ENCODE results near the gene GYG1. TPM values are rescaled to one million over a fixed set of nuclear protein-coding genes. Genes with fewer than 3 reads are reported as not detected.

The GYG1 gene
- total RNA-seq, 1 donor from 2014 or later = 20.2 TPM

DNA sequence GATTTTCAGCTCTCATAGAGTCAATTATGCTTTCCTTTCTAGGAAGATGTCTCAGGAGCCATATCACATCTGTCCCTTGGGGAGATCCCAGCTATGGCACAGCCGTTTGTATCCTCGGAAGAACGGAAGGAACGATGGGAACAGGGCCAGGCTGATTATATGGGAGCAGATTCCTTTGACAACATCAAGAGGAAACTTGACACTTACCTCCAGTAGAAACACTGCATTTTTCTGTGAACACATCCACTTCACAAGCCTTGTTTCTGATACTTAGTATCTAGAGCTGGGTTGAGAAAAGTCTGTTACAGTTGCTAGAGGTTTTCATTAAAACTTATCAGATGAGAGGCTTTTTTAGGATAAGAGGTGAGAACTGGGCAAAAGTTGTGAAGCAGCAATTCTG lies 35.4 kb downstream of the GYG1 start:
- no peaks in the 10 kb centered on the region for H3K4me1 Mint-ChIP-seq
- peaks cover 4% of the 10 kb centered on the region for H3K9me3 Mint-ChIP-seq
- no peak overlapping the region for H3K27ac Mint-ChIP-seq
- DNase-seq (no peak), ATAC-seq (ENCODE audit: low read depth) (no peak)
- no peaks in the 10 kb centered on the region for H3K27me3 Mint-ChIP-seq
- no peak overlapping the region for H3K4me3 Mint-ChIP-seq
- ChIA-PET POLR2A (no interaction called here), CTCF (no interaction called here)
- TF ChIP-seq, protein P1, sequence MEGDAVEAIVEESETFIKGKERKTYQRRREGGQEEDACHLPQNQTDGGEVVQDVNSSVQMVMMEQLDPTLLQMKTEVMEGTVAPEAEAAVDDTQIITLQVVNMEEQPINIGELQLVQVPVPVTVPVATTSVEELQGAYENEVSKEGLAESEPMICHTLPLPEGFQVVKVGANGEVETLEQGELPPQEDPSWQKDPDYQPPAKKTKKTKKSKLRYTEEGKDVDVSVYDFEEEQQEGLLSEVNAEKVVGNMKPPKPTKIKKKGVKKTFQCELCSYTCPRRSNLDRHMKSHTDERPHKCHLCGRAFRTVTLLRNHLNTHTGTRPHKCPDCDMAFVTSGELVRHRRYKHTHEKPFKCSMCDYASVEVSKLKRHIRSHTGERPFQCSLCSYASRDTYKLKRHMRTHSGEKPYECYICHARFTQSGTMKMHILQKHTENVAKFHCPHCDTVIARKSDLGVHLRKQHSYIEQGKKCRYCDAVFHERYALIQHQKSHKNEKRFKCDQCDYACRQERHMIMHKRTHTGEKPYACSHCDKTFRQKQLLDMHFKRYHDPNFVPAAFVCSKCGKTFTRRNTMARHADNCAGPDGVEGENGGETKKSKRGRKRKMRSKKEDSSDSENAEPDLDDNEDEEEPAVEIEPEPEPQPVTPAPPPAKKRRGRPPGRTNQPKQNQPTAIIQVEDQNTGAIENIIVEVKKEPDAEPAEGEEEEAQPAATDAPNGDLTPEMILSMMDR (IDR thresholded peaks at IDR 0.05) = no peak
- peaks cover 70% of the 10 kb centered on the region for H3K36me3 Mint-ChIP-seq (ENCODE audit: low read depth)
- intact Hi-C loops (cut with micrococcal nuclease) = no loop called here

DNA sequence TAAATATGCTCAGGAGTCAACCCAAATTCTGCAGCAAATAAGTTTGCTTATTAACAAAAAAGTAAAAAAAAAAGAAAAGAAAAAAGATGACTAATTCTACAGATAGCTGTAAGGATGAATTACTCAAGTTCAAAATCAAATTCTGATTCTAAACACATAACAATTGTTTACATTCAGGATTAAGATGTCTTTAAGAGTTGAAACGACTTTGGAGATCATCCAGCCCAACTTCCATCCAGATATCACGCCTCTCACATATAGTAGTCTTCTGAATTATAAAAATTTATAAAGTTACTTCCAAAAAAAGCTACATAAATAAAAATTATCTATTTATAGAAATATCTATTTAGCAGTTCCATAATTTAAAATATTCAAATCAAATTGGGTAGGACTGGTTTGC lies 39.8 kb downstream of the GYG1 start:
- Mint-ChIP-seq H3K9me3 (no peaks in the 10 kb centered on the region), H3K4me3 (no peak overlapping the region), H3K4me1 (no peaks in the 10 kb centered on the region), H3K27ac (no peak overlapping the region), H3K36me3 (ENCODE audit: low read depth) (peaks cover 52% of the 10 kb centered on the region), H3K27me3 (no peaks in the 10 kb centered on the region)
- TF ChIP-seq, protein P1 (IDR thresholded peaks at IDR 0.05) = no peak
- DNase-seq = no peak
- ChIA-PET POLR2A (no interaction called here), CTCF (no interaction called here)
- ATAC-seq (ENCODE audit: low read depth) = no peak
- intact Hi-C loops (cut with micrococcal nuclease) = no loop called here

DNA sequence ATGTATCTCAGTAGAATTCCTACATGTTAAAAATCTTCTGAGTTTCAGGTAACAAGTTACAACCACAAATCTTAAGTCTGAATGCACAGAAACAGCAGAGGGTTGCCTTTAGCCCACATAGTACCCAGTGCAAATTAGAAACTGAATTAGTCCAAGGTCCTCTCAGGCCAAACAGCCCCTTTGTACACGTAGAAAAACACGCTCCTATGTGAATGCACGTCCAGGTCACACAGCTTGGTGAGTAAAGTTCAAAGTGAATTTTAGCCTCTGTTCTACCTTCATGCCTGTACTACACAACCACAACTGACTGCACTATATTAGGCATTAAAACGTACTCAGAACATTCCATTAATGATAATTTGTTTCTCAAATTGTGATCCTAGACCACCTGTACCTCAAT lies 46.3 kb downstream of the GYG1 start:
- H3K4me1 Mint-ChIP-seq = peaks cover under 1% of the 10 kb centered on the region
- intact Hi-C loops (cut with micrococcal nuclease) = no loop called here
- TF ChIP-seq, protein P1 (IDR thresholded peaks at IDR 0.05) = no peak
- H3K9me3 Mint-ChIP-seq = no peaks in the 10 kb centered on the region
- H3K4me3 Mint-ChIP-seq = no peak overlapping the region
- ChIA-PET CTCF (no interaction called here), POLR2A (no interaction called here)
- no peaks in the 10 kb centered on the region for H3K27me3 Mint-ChIP-seq
- peaks cover 41% of the 10 kb centered on the region for H3K36me3 Mint-ChIP-seq (ENCODE audit: low read depth)
- DNase-seq = no peak
- H3K27ac Mint-ChIP-seq = no peak overlapping the region
- ATAC-seq (ENCODE audit: low read depth) = no peak

DNA sequence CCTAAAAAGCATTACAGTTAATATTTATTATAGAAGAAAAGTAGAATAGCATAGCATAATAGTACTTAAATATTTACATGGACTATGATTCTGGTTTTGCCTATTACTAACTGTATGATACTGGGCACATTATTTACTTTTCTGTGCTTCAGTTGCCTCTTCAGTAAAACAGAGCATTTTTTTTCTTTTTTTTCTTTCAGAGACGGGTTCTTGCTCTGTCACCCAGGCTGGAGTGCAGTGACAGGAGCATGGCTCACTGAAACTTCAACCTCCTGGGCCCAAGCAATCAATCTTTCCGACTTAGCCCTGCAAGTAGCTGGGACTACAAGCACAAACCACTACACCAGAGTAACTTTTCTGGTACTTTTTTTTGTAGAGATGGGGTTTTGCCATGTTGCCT lies 47.0 kb downstream of the GYG1 start:
- intact Hi-C loops (cut with micrococcal nuclease) = no loop called here
- Mint-ChIP-seq H3K9me3 (no peaks in the 10 kb centered on the region), H3K4me3 (no peak overlapping the region), H3K4me1 (peaks cover 6% of the 10 kb centered on the region), H3K36me3 (ENCODE audit: low read depth) (peaks cover 46% of the 10 kb centered on the region), H3K27ac (no peak overlapping the region), H3K27me3 (no peaks in the 10 kb centered on the region)
- TF ChIP-seq, protein P1 (IDR thresholded peaks at IDR 0.05) = no peak
- ChIA-PET CTCF (no interaction called here), POLR2A (no interaction called here)
- no peak for ATAC-seq (ENCODE audit: low read depth)
- no peak for DNase-seq

DNA sequence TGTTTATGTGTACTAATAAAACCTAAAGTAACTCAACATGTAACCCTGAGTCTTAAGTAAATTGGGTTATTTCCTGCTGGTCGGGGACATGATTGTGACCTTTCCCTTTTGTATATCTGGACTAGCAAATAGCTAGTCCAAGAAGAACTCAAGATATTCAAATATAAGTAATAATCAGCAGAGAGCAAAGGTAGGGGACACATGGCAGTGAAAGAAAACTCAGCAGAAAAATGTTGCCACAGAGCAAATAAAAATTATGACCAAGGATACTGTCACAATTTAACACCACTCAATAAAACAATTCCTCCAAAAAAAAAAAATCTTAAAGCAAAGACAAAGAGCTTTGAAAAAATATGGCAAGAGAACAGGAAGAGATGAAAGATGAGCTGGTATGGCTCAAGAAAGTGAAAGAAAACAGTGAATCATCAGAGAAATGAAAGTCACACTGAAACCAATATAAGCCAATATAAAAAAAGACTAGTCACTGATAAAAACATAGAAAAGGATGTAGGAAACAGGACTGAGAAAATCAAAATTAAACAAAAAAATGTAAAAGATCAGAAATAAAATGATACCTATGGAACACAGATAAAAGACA lies 51.5 kb downstream of the GYG1 start:
- no peaks in the 10 kb centered on the region for H3K27me3 Mint-ChIP-seq
- ChIA-PET POLR2A (no interaction called here), CTCF (interaction anchor here (0.7 kb wide), 1 partner anchor 95 kb away, joined by 3 read pairs; no protein-coding TSS in a partner anchor)
- peak overlapping the region; percentile 33 for H3K27ac Mint-ChIP-seq
- H3K4me1 Mint-ChIP-seq = peaks cover 6% of the 10 kb centered on the region
- H3K4me3 Mint-ChIP-seq = no peak overlapping the region
- intact Hi-C loops (cut with micrococcal nuclease) = no loop called here
- DNase-seq (no peak), ATAC-seq (ENCODE audit: low read depth) (no peak)
- H3K9me3 Mint-ChIP-seq = no peaks in the 10 kb centered on the region
- peaks cover 57% of the 10 kb centered on the region for H3K36me3 Mint-ChIP-seq (ENCODE audit: low read depth)
- TF ChIP-seq, protein P1 (IDR thresholded peaks at IDR 0.05) = no peak
